Measurements from ENCODE around the gene DCAF5.

Gene DCAF5

GRCh38 chr14:69131176-69131575 lies 21.7 kb downstream of the DCAF5 start:
- no peak for TF ChIP-seq GATA2 (IDR thresholded peaks at IDR 0.05; ENCODE audit: low read depth, low read length)
- no peak for TF ChIP-seq GATA3 (IDR thresholded peaks at IDR 0.05; ENCODE audit: low read depth, low read length)

GRCh38 chr14:69129264-69129880 lies 23.5 kb downstream of the DCAF5 start:
- TF ChIP-seq GATA3 (IDR thresholded peaks at IDR 0.05; ENCODE audit: low read depth, low read length), result no peak
- TF ChIP-seq GATA2 (IDR thresholded peaks at IDR 0.05; ENCODE audit: low read depth, low read length), result no peak

GRCh38 chr14:69118305-69118704 lies 34.6 kb downstream of the DCAF5 start:
- TF ChIP-seq GATA3 (IDR thresholded peaks at IDR 0.05; ENCODE audit: low read depth, low read length), result no peak
- no peak for TF ChIP-seq GATA2 (IDR thresholded peaks at IDR 0.05; ENCODE audit: low read depth, low read length)

- no peak for TF ChIP-seq GATA3 (IDR thresholded peaks at IDR 0.05; ENCODE audit: low read depth, low read length)
- no peak for TF ChIP-seq GATA2 (IDR thresholded peaks at IDR 0.05; ENCODE audit: low read depth, low read length)
These were observed 35.7 kb downstream of the DCAF5 start for GRCh38 chr14:69117020-69117767.

- TF ChIP-seq GATA2 (IDR thresholded peaks at IDR 0.05; ENCODE audit: low read depth, low read length) (no peak), GATA3 (IDR thresholded peaks at IDR 0.05; ENCODE audit: low read depth, low read length) (no peak)
These were observed 37.3 kb downstream of the DCAF5 start for GRCh38 chr14:69115407-69116185.

- TF ChIP-seq GATA2 (IDR thresholded peaks at IDR 0.05; ENCODE audit: low read depth, low read length), result no peak
- no peak for TF ChIP-seq GATA3 (IDR thresholded peaks at IDR 0.05; ENCODE audit: low read depth, low read length)
These were observed 38.2 kb downstream of the DCAF5 start for GRCh38 chr14:69114763-69115162.

DNA sequence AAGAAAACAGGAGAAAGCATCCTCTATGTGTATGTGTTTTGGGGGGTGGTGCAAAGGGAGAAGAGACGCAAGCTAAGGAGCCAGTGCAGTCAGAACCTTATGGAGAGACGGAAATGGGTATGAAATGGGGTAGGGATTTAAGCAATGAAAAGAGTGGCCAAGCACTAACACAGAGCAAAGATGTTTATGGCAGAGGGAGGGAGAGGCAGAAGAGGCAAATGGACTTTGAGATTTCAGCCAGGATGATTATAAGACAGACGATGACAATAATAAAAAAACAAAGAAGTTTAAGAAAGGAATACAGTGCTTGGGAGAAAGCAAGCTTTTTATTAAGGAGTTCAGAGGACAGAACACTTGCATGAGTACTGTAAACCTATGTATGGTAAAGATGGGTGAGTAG lies 44.6 kb downstream of the DCAF5 start:
- TF ChIP-seq GATA3 (IDR thresholded peaks at IDR 0.05; ENCODE audit: low read depth, low read length) (no peak), GATA2 (IDR thresholded peaks at IDR 0.05; ENCODE audit: low read depth, low read length) (no peak)

GRCh38 chr14:69107407-69108003 lies 45.4 kb downstream of the DCAF5 start:
- TF ChIP-seq GATA2 (IDR thresholded peaks at IDR 0.05; ENCODE audit: low read depth, low read length) (no peak), GATA3 (IDR thresholded peaks at IDR 0.05; ENCODE audit: low read depth, low read length) (no peak)

DNA sequence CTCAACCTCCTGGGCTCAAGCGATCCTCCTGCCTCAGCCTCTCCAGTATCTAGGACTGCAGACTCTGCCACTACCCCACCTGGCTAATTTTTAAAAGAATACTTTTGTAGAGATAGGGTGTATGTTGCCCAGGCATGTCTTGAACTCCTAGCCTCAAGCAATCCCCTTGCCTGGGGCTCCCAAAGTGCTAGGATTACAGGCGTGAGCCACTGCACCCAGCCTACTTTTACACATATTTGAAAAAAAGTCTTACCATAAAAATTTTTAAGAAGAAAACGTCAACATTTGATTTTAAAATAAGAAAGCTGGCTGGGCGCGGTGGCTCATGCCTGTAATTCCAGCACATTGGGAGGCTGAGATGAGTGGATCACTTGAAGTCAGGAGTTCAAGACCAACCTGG lies 46.5 kb downstream of the DCAF5 start:
- no peak for TF ChIP-seq GATA3 (IDR thresholded peaks at IDR 0.05; ENCODE audit: low read depth, low read length)
- TF ChIP-seq GATA2 (IDR thresholded peaks at IDR 0.05; ENCODE audit: low read depth, low read length), result no peak

DNA sequence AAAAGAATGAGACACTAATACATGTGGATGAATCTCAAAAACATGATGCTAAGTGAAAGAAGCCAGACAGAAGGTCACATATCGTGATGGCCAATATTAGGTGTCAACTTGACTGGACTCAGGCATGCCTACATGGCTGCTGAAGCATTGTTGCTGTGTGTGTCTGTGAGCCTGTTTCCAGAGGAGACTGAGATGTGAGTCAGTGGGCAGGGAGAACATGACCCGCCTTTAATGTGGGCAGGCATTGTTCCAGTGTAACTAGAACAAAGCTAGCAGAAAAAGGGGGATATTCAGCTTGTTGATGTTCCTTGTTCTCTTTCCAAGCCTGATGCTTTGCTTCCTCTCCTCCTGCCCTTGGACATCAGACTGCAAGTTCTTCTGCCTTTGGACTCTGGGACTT lies 47.6 kb downstream of the DCAF5 start:
- TF ChIP-seq GATA3 (IDR thresholded peaks at IDR 0.05; ENCODE audit: low read depth, low read length) (no peak), GATA2 (IDR thresholded peaks at IDR 0.05; ENCODE audit: low read depth, low read length) (no peak)

DNA sequence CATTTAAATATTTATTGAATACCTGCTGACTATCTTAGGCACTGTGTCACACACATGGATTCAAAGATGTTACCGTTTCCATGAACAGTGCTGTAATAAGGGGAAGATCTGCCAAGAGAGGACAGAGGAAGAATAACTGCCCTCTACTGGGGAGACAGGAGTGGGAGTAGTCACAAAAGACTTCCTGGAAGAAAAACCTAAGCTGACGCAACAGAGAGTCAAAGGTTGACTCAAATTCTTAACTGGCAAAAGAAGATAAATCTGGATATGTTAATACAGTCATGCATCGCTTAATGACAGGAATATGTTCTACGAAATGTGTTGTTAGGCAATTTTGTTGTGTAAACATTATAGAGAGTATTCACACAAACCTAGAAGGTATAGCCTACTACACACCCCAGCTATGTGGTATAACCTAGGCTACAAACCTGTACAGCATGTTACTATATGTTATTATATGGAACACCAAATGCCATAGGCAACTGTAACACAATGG lies 51.5 kb downstream of the DCAF5 start:
- TF ChIP-seq GATA3 (IDR thresholded peaks at IDR 0.05; ENCODE audit: low read depth, low read length) (no peak), GATA2 (IDR thresholded peaks at IDR 0.05; ENCODE audit: low read depth, low read length) (no peak)

GRCh38 chr14:69097974-69098373 lies 54.9 kb downstream of the DCAF5 start:
- TF ChIP-seq GATA3 (IDR thresholded peaks at IDR 0.05; ENCODE audit: low read depth, low read length) (no peak), GATA2 (IDR thresholded peaks at IDR 0.05; ENCODE audit: low read depth, low read length) (no peak)

DNA sequence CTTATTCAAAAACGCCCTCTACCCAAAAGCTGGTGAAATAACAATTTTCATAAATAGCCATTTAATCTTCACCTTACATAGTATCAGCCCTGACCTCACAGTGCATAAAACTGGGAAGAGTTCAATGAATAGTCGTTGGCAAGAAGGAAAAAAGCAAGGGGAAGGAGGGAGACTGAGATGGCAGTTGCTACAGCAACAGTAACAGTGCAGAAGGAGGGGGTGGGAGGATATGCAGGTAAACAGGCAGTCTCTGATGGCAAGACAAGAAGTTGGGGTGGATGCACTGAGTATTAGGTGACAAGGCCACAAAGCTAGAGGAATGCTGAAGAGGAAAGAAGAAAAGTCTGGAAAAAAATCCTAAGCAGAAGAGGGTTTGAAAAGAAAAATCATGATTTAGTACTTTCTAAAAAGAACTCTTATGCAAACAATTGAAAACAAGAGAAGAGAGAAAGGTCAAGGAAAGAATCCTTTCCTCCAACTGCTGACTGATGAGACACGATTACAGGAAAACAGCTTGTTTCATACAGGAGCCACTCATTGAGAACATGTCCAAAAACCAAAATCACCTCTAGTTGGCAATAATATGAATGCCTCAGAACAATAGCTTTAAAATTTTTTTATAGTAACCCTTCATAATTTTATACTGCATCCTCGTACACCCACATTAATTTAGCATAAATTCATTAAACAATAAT lies 56.0 kb downstream of the DCAF5 start:
- TF ChIP-seq GATA2 (IDR thresholded peaks at IDR 0.05; ENCODE audit: low read depth, low read length), result no peak
- no peak for TF ChIP-seq GATA3 (IDR thresholded peaks at IDR 0.05; ENCODE audit: low read depth, low read length)
